BLaER1 treated with 17β-estradiol and CSF1 and Interleukin-3, amounts not matched to agents 10 nM and 100 nM (cell line): Measurements from ENCODE around the gene CLEC10A.
"Not testable (repeated sequence)": the region's sequence is repeated elsewhere in the genome, so short reads cannot be mapped to it uniquely, and the experiment has no call there.

Experiments used
- H3K27ac ChIP-seq, 11 experiments: shearing (Covaris generic); formaldehyde crosslinking; 2 replicates each; pipeline ENCODE4 v1.8.1; 2022
- H3K27me3 ChIP-seq, 11 experiments: shearing (Covaris generic); formaldehyde crosslinking; 2 replicates each; pipeline ENCODE4 v1.8.1; 2022
- H3K36me3 ChIP-seq, 11 experiments: shearing (Covaris generic); formaldehyde crosslinking; 2 replicates each; pipeline ENCODE4 v1.8.1; 2022
- H3K4me1 ChIP-seq, 10 experiments: shearing (Covaris generic); formaldehyde crosslinking; 2 replicates each; pipeline ENCODE4 v1.8.1; 2022
- H3K4me2 ChIP-seq, 11 experiments: shearing (Covaris generic); formaldehyde crosslinking; 2 replicates each; pipeline ENCODE4 v1.8.1; 2022
- H3K4me3 ChIP-seq, 10 experiments: shearing (Covaris generic); formaldehyde crosslinking; 2 replicates each; pipeline ENCODE4 v1.8.1; 2022
- H3K9ac ChIP-seq, 11 experiments: shearing (Covaris generic); formaldehyde crosslinking; 2 replicates each; pipeline ENCODE4 v1.8.1; 2022
- H3K9me3 ChIP-seq, 11 experiments: shearing (Covaris generic); formaldehyde crosslinking; replicated peaks in 1 of 11; 2 replicates each; pipeline ENCODE4 v1.8.1; 2022
- H4K20me1 ChIP-seq, 11 experiments: shearing (Covaris generic); formaldehyde crosslinking; 2 replicates each; pipeline ENCODE4 v1.8.1; 2022
- Cebpa-rat ChIP-seq, 11 experiments: shearing (Covaris generic); IDR thresholded peaks; 2 replicates each; pipeline ENCODE4 v1.8.1; 2022

Gene CLEC10A

DNA sequence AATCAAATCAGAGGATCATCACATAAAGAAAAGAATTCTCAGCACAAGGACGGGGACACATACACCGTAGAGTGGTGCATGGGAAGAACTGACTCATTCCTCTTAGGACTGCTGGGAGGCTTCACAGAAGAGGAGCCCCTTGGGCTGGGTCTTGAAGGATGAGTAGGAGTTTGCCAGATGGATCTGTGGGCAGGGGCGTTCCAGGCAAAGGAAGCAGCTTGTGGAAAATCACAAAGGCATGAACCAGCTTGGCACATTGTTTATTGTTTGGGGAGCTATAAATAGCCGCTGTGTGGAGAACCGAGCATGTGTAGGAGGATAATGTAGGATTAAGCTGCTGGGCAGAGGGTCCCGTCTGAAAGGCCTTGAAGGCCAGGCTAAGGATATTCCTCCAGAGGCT is 31.1 kb downstream of the CLEC10A start:
- Histone ChIP-seq H3K9ac (no peak overlapping the region), H3K4me3 (no peak overlapping the region), H4K20me1 (no peaks in the 10 kb centered on the region; a peak in 1 of 22 replicates), H3K4me1 (peaks cover 18 to 35% (median 27%) of the 10 kb centered on the region in 10 experiments), H3K27ac (no peak overlapping the region), H3K4me2 (peak overlapping the region in 3 of 11 experiments; percentile 2 to 32 (median 7); a peak in 2 of 22 replicates), H3K36me3 (no peaks in the 10 kb centered on the region), H3K9me3 (no peaks in the 10 kb centered on the region), H3K27me3 (peaks cover 10 to 28% (median 17%) of the 10 kb centered on the region in 11 experiments; a peak in 17 of 22 replicates)
- no peak for TF ChIP-seq Cebpa-rat (IDR thresholded peaks at IDR 0.05)

DNA sequence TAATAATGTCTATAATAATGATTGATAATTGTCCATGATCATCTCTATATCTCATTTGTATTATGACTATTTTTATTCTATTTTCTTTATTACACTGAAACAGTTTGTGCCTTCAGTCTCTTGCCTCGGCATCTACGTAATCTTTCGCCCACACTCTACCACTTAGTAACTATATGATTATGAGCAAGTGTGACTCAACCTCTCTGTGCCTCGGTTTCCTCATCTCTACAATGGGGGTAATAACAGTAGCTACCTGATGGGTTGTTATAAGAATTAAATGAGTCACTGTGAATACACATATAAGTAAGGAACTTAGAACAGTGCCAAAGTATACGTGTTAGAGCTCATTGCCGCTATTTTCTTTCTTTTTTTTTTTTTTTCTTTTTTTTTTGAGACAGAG is 32.5 kb downstream of the CLEC10A start:
- Histone ChIP-seq H3K4me2 (peak overlapping the region in 9 of 11 experiments; percentile 66 to 91 (median 80); a peak in 12 of 22 replicates), H3K4me3 (no peak overlapping the region), H3K9me3 (no peaks in the 10 kb centered on the region), H3K4me1 (peaks cover 32 to 49% (median 41%) of the 10 kb centered on the region in 10 experiments), H3K27me3 (peaks cover 23 to 42% (median 31%) of the 10 kb centered on the region in 11 experiments), H4K20me1 (peaks cover 0 to 4% (median 0%) of the 10 kb centered on the region in 11 experiments; a peak in 1 of 22 replicates), H3K27ac (no peak overlapping the region), H3K36me3 (no peaks in the 10 kb centered on the region), H3K9ac (no peak overlapping the region)
- no peak for TF ChIP-seq Cebpa-rat (IDR thresholded peaks at IDR 0.05)

DNA sequence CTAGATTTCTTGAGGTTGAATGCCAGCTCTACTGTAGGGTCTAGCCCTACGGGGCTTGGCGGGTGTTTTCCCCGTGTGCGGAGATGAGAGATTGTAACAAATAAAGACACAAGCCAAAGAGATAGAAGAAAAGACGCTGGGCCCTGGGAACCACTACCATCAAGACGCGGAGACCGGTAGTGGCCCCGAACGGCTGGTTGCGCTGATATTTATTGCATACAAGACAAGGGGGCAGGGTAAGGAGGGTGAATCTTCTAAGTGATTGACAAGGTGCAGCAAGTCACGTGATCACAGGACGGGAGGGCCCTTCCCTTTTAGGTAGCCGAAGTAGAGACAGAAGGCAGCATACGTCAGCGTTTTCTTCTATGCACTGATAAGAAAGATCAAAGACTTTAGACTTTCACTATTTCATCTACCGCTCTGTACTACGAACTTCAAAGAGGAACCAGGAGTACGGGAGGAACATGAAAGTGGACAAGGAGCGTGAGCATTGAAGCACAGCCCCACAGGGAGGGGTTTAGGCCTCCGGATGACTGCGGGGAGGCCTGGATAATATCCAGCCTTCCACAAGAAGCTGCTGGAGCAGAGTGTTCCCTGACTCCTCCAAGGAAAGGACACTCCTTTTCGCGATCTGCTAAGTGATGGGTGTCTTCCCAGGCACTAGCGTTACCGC is 33.2 kb downstream of the CLEC10A start:
- Histone ChIP-seq H3K4me3 (peak overlapping the region in 4 of 10 experiments; percentile 9 to 39 (median 26); a peak in 3 of 20 replicates), H3K27me3 (peaks cover 30 to 49% (median 38%) of the 10 kb centered on the region in 11 experiments), H3K4me1 (peaks cover 38 to 54% (median 47%) of the 10 kb centered on the region in 10 experiments), H3K9ac (peak overlapping the region in 2 of 11 experiments; percentile 31 to 37; a peak in 4 of 22 replicates), H3K4me2 (peak overlapping the region; percentile 66 to 91 (median 79)), H4K20me1 (peaks cover 0 to 11% (median 0%) of the 10 kb centered on the region in 11 experiments; a peak in 1 of 22 replicates)
- not testable (repeated sequence) for H3K36me3 ChIP-seq, H3K9me3 ChIP-seq, H3K27ac ChIP-seq

DNA sequence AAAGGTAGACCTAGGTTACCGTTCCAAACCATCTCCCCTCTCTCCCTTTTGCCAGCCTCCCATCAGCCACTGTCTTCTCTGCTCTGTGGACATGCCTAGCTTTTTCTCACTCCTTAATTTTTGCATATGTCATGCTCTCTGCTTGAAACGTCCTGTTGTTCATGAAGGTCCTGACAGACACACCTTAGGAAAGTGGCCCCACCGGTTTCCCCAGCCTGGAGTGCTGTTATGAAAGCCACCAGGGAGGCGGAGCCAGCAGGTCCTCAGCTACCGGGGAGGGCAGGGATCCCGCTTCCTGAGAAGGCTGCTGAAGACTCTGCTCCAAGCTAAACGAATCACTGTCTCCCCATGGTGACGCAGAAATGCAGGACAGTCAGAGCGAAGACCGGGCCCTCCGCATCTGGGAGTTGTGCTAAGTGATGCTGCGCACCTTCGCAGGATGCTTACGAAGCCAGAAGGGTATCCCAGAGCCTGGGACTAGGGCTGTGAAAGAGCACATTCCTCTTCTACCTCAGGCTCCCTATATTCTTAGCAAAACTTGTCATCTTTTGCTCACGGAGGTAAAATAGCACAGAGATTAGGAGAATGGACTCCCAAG is 33.8 kb downstream of the CLEC10A start:
- Histone ChIP-seq H3K4me1 (peaks cover 38 to 61% (median 52%) of the 10 kb centered on the region in 10 experiments), H3K36me3 (no peaks in the 10 kb centered on the region), H3K9me3 (no peaks in the 10 kb centered on the region), H3K27ac (no peak overlapping the region), H4K20me1 (peaks cover 0 to 15% (median 0%) of the 10 kb centered on the region in 11 experiments; a peak in 1 of 22 replicates), H3K9ac (peak overlapping the region in 3 of 11 experiments; percentile 16 to 37 (median 31); a peak in 5 of 22 replicates), H3K4me2 (peak overlapping the region; percentile 66 to 91 (median 79)), H3K27me3 (peaks cover 36 to 55% (median 44%) of the 10 kb centered on the region in 11 experiments), H3K4me3 (peak overlapping the region in 5 of 10 experiments; percentile 9 to 39 (median 25); a peak in 4 of 20 replicates)
- TF ChIP-seq Cebpa-rat (IDR thresholded peaks at IDR 0.05), result no peak

DNA sequence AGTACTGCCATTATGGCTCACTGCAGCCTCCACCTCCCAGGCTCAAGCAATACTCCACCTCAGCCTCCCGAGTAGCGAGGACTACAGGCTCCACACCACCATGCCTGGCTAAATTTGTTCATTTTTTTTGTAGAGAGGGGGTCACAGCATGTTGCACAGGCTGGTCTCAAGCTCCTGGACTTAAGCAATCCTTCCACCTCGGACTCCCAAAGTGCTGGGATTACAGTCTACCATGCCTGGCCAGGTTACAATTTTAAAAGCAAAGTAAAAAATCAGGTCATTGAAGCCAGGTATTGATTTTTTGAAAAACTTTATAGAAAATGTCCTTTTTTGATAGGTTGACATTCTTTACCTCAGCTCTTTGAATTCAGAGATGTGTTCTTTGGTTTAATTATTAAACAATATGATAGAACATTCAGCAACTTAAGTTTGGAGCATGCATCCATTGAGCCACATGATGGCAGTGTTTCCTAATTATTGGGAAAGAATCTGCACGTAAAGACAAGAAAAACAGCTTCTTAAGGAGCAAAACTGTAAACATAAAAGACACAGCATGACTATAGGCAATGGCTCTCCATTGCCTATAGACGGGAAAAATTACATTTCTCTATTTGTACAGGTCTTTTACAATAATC is 34.4 kb downstream of the CLEC10A start:
- Histone ChIP-seq H3K4me3 (peak overlapping the region in 1 of 10 experiments; percentile 13; a peak in 1 of 20 replicates), H3K4me2 (peak overlapping the region; percentile 66 to 91 (median 79)), H3K27ac (no peak overlapping the region), H3K9ac (peak overlapping the region in 1 of 11 experiments; percentile 37; a peak in 1 of 22 replicates), H3K4me1 (peaks cover 38 to 67% (median 54%) of the 10 kb centered on the region in 10 experiments), H3K27me3 (peaks cover 38 to 57% (median 48%) of the 10 kb centered on the region in 11 experiments), H3K9me3 (no peaks in the 10 kb centered on the region), H4K20me1 (peaks cover 0 to 15% (median 0%) of the 10 kb centered on the region in 11 experiments; a peak in 1 of 22 replicates), H3K36me3 (no peaks in the 10 kb centered on the region)
- no peak for TF ChIP-seq Cebpa-rat (IDR thresholded peaks at IDR 0.05)

DNA sequence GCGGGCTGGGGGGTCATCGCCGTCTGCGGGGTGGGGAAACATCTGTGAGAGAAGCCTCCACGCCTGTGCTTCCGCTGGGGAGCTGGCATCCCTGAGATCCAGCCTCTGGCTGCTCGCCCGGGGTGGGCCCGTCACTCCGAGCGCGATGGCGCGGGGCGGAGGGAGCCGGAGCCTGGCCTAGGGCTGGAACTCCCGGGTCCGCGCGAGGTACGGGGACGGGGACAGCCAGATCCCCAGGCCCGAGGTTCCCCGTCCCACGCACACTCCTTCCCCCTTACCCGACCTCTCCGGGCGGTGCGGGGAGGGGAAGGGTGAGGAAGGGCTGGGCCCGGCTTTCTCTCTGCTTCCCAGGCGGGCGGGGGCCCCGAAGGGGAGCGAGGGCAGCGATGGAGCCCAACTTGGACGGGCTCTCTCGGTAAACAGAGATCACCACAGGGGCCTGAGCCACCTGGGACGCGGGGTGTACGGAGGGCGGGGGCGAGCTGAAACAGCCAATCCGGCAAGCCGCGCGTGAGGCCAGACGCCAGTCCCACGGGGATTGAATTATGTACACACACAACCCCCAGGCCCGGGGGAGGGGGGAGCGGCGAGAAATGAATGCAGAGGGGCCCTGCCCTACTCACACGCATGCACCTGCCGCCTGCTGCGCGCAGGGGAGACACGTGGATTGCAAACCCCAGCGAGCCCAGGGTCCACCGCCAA is 36.4 kb downstream of the CLEC10A start, which contains the start of gene SLC16A11:
SLC16A11 (minus strand) TSS at position 596 of the 702 bp plus-strand sequence; CDS start at position 17, 579 bp downstream.
- H3K9ac ChIP-seq, result peak within 1 kb of the TSS; percentile 61 to 82 (median 73)
- peaks cover 38 to 57% (median 48%) of the 10 kb centered on the region in 11 experiments for H3K27me3 ChIP-seq
- H3K9me3 ChIP-seq, result no peaks in the 10 kb centered on the region
- H3K4me1 ChIP-seq, result peaks cover 44 to 74% (median 69%) of the 10 kb centered on the region in 10 experiments
- H3K36me3 ChIP-seq, result no peaks in the 10 kb centered on the region
- TF ChIP-seq Cebpa-rat (IDR thresholded peaks at IDR 0.05), result no peak
- H3K27ac ChIP-seq, result peak within 1 kb of the TSS in 10 of 11 experiments; percentile 13 to 80 (median 60); a peak in 18 of 22 replicates
- peak within 1 kb of the TSS; percentile 46 to 69 (median 60) for H3K4me3 ChIP-seq
- peaks cover 0 to 15% (median 0%) of the 10 kb centered on the region in 11 experiments; a peak in 1 of 22 replicates for H4K20me1 ChIP-seq
- peak within 1 kb of the TSS; percentile 87 to 100 (median 98) for H3K4me2 ChIP-seq

DNA sequence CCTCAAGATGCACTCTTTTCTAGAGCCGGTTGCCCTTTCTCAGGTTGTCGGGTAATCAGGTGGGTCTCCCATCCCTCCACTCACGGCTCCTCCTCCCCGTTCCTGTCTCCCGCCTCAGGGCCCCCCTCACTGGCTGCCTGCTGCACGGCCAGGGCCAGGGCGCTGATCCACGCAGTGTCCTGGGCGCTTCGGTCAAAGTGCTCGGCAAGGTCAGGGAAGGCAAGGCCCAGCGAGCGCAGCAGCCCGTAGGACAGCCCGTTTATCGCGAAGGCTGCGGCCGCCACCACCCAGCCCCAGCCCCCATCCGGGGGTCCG is 36.9 kb downstream of the CLEC10A start:
- Histone ChIP-seq H4K20me1 (peaks cover 0 to 18% (median 0%) of the 10 kb centered on the region in 11 experiments; a peak in 2 of 22 replicates), H3K4me2 (peak overlapping the region; percentile 87 to 100 (median 98)), H3K9ac (peak overlapping the region; percentile 61 to 82 (median 73)), H3K9me3 (no peaks in the 10 kb centered on the region), H3K4me1 (peaks cover 44 to 80% (median 74%) of the 10 kb centered on the region in 10 experiments), H3K36me3 (no peaks in the 10 kb centered on the region), H3K27me3 (peaks cover 38 to 57% (median 48%) of the 10 kb centered on the region in 11 experiments), H3K4me3 (peak overlapping the region; percentile 46 to 69 (median 60)), H3K27ac (peak overlapping the region in 9 of 11 experiments; percentile 46 to 80 (median 61); a peak in 15 of 22 replicates)
- no peak for TF ChIP-seq Cebpa-rat (IDR thresholded peaks at IDR 0.05)
